ENCODE data around the gene CAMTA1.

CAMTA1 gene

GRCh38 chr1:6923955-6924881 is 139.0 kb downstream of the CAMTA1 start:
- DNase-seq (ENCODE audit: low read depth in 1 of 2, low spot score in 1 of 2), result no peak

DNA sequence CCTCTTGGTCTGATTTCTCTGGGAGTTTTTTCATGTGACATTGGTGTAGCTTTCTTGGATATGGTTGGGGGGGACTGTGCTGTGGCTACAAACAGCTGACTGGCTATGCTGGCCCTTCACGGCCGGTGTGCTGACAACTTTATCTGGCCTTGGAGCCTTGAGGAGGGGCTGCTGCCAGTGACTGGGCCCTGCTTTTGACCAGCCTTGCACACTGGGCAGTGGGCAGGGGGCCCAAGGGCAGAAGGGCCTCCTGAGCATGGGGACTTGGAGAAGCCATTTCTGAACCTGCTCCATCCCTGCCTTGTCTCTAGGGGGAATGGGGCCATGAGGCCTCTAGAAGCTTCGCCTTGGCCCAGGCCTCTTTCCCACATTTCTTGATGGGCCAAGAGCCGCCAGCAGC is 139.6 kb downstream of the CAMTA1 start:
- DNase-seq (ENCODE audit: low read depth in 1 of 2, low spot score in 1 of 2), result no peak

GRCh38 chr1:6927626-6928025 is 142.4 kb downstream of the CAMTA1 start:
- DNase-seq (ENCODE audit: low read depth in 1 of 2, low spot score in 1 of 2), result no peak

DNA sequence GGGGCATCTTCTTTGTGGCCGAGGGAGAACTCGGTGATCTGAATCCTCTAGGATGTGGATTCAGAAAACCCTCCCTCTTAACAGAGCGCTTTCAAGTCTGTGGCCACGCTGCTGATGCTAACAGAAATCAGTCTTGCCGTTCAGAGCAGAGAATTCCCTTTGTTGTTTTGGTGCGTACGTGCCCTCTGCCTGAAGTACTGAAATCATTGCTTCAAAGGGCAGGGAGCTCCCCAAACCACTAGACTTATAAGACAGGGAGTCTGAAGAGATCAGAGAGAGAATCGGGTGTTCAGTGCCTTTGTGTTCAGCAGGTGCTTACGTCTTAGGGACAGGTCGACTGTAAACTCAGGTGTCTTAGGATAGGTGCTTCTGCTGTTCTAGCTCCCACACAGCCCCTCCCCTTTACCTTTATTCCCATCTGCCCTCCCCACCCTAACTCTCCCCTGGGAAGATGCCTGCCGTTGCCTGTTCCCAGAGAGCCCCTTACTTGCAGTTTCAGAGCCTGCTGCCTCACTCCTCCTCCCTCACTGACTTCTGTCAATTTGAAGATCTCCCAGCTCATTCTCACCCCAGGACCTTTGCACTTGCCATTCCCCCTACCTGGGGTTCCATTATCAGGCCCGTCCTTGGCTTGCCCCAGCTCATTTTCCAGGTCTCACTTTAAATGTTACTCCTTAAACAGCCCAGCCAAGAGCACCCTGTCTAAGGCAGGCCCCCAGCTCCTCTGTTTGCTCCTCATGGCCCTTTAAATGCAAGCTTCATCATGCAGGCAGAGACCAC is 143.0 kb downstream of the CAMTA1 start:
- DNase-seq (ENCODE audit: low read depth in 1 of 2, low spot score in 1 of 2), result no peak

- no peak for DNase-seq (ENCODE audit: low read depth in 1 of 2, low spot score in 1 of 2)
Measured at GRCh38 chr1:6930732-6931300, 145.6 kb downstream of the CAMTA1 start.

- DNase-seq (ENCODE audit: low read depth in 1 of 2, low spot score in 1 of 2), result no peak
Measured at GRCh38 chr1:6935361-6935883, 150.2 kb downstream of the CAMTA1 start.

- DNase-seq (ENCODE audit: low read depth in 1 of 2, low spot score in 1 of 2), result no peak
Measured at GRCh38 chr1:6935911-6936690, 150.8 kb downstream of the CAMTA1 start.

DNA sequence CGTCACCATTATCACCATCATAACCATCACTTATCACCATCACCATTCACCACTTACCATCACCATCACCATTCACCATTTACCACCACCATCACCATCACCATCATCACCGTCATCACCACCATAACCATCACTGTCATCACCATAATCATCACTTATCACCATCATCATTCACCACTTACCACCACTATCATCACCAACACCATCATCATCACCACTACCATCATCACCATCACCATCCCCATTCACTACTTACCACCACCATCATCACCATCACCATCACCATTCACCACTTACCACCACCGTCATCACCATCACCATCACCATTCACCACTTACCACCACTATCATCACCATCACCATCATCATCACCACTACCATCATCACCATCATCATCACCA is 151.8 kb downstream of the CAMTA1 start:
- no peak for DNase-seq (ENCODE audit: low read depth in 1 of 2, low spot score in 1 of 2)

GRCh38 chr1:6939363-6939762 is 154.1 kb downstream of the CAMTA1 start:
- DNase-seq (ENCODE audit: low read depth in 1 of 2, low spot score in 1 of 2), result no peak

- no peak for DNase-seq (ENCODE audit: low read depth in 1 of 2, low spot score in 1 of 2)
Measured at GRCh38 chr1:6941786-6942185, 156.5 kb downstream of the CAMTA1 start.

DNA sequence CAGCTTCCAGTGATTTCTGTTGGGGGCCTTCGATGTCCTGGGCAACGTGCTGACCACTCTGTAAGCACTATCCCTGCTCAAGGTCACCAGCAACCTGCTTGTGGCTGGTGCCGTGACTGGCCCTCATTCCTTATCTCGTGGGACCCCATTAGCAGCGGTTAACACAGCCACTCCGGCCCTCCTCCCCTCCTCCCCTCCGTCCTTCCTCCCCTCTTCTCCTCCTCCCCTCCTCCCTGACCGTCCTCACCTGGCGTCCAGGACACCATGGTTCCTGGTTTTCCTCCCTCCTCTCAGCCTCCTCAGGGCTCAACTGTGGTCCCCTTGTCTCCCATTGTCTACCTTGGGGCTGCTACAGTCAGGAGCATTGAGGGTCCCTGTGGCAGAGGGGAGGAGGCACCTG is 157.7 kb downstream of the CAMTA1 start:
- no peak for DNase-seq (ENCODE audit: low read depth in 1 of 2, low spot score in 1 of 2)

GRCh38 chr1:6944434-6944833 is 159.2 kb downstream of the CAMTA1 start:
- no peak for DNase-seq (ENCODE audit: low read depth in 1 of 2, low spot score in 1 of 2)

DNA sequence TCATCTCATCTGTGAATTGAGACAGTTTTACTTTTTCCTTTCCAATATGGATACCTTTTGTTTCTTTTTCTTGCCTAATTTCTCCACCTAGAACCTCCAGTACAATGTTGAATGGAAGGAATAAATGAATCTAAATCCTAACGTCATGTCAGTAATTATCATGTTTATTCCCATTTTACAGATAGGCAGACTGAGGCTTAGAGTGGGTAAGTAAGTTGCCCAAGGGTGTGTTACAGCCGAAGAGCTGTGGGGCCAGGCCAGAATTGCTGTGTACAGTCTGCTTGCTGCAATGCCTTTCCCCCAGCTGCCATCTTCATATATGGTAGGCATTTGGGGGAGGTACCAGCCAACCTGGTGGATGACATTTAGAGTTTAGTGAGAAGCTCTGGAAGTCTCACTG is 162.7 kb downstream of the CAMTA1 start:
- DNase-seq (ENCODE audit: low read depth in 1 of 2, low spot score in 1 of 2), result no peak

- no peak for DNase-seq (ENCODE audit: low read depth in 1 of 2, low spot score in 1 of 2)
Measured at GRCh38 chr1:6948416-6948815, 163.2 kb downstream of the CAMTA1 start.

DNA sequence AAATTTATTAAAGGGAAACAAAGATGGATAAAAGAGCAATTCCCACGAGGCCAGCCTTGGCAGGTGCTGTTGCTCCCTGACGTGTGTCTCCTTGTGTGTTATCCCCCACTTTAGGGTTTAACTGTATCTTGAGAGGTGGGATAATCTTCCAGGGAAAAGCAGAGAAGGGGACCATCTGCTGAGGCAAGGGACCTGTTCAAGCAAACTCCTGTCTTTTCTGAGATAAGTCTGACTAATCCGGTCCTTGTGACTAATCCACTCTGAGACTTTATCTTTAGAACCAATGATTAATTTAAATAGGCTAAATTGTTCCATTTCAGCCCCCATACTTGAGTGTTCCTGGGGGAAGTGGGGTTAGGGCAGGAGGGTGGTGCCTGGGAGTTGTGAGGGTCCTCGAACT is 163.6 kb downstream of the CAMTA1 start:
- DNase-seq (ENCODE audit: low read depth in 1 of 2, low spot score in 1 of 2), result no peak

DNA sequence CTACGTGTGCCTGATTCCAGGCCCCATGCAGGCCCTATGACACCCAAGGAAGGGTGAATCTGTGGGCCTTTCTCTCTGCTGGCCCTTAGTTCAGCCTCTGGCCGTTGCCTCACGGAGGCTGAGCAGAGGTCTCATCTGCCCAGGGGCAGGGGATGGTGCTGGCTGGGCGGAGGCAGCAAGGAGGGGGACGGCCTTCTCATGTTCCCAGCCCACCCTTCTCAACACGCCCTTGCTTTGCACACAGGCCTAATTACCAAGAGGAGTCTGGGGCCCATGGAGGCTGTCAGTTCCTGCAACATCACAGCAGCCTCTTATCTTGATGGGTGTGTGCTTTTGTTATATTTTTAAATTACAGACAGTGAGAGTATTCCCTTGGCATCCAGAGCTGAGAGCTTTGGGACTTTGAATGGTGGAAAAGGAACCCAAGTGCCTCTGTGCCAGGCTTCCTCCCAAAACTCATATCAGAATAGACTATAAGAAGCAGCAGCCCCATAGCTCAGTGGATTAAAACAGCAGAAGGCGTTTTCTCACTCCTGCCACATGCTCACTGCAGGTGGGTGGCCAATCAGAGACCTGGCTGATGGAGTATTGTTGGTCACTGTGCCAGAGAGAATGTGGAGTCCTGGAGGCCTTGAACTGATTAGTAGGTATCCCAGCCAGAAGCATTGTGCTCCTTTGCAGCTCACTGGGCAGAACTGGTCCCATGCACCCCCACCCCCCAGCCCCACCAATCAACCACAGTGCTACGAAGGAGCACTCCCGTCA is 164.9 kb downstream of the CAMTA1 start:
- DNase-seq (ENCODE audit: low read depth in 1 of 2, low spot score in 1 of 2), result no peak

GRCh38 chr1:6951536-6951935 is 166.3 kb downstream of the CAMTA1 start:
- DNase-seq (ENCODE audit: low read depth in 1 of 2, low spot score in 1 of 2), result no peak

GRCh38 chr1:6953216-6953615 is 168.0 kb downstream of the CAMTA1 start:
- no peak for DNase-seq (ENCODE audit: low read depth in 1 of 2, low spot score in 1 of 2)

GRCh38 chr1:6953907-6954364 is 168.7 kb downstream of the CAMTA1 start:
- DNase-seq (ENCODE audit: low read depth in 1 of 2, low spot score in 1 of 2), result no peak

DNA sequence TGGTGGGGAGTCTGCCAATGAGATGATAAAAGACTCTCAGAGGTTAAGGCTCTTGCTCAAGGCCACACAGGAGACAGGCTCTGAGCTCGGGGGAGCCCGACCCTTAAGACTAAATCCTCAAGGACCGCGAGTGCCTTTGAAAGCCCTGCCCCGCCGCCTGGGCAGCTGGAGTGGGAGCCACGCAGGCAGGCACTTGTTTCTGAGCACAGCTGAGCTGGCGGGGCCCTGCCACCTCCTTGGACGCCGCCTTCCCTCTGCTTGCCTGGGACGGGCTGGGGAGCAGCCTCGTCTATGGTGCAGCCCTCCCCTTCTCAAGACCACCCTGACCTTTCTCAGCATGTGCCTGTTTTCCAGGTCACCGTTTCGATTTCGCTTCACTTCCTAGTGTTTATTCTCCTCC is 169.3 kb downstream of the CAMTA1 start:
- DNase-seq (ENCODE audit: low read depth in 1 of 2, low spot score in 1 of 2), result no peak

Data from activated CD4-positive, alpha-beta T cell treated with anti-CD3 and anti-CD28 coated beads, Interleukin-2, amount 50 U/mL, for 24 hours (primary cell).